Astrocyte of the cerebellum (primary cell): Measurements from ENCODE around the gene PAPPA.

Experiments
- DNase-seq: peaks from one replicate; pipeline ENCODE4 v3.0.0-alpha.2; 2011; ENCODE audit warnings: low read depth
- H3K4me3 ChIP-seq: 2 replicates; pipeline ENCODE4 v1.5.1; 2011; ENCODE audit warnings: mild to moderate bottlenecking, low read depth, low read length, moderate library complexity
- in situ Hi-C: cut with HindIII; loops from 2 replicates; pipeline ENCODE4 v1.10.0; 2017; ENCODE audit warnings: low sequenced_read_pairs
- TF ChIP-seq, protein P1 (sequence below): IDR thresholded peaks from 2 replicates; pipeline ENCODE4 v1.5.1; 2012; ENCODE audit warnings: low read length, low read depth, moderate library complexity, mild to moderate bottlenecking; ENCODE audit errors: missing control alignments

The PAPPA gene

DNA sequence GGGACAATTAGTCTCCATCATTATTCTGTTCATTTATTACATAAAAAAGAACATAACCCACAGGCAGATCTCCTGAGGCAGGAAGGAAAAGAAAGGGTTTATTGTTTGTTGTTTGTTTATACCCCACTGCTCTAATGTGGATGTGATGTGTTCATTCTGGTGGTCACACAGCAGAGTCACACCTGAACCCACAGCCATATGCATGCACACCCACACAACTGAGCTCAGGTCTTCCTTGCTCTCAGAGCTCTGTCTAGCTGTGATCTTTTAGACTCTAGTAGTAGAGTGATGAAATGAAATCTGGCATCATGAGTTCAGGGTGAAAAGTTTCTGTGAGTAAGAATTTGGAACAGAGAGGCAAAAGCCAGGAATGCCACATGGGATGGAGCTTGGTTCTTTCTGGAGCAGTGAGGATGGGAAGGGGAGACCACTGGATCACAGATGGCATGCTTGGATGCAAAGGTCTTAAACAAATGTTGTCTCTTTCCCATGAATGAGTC, 227.0 kb downstream of the PAPPA start:
- TF ChIP-seq, protein P1, sequence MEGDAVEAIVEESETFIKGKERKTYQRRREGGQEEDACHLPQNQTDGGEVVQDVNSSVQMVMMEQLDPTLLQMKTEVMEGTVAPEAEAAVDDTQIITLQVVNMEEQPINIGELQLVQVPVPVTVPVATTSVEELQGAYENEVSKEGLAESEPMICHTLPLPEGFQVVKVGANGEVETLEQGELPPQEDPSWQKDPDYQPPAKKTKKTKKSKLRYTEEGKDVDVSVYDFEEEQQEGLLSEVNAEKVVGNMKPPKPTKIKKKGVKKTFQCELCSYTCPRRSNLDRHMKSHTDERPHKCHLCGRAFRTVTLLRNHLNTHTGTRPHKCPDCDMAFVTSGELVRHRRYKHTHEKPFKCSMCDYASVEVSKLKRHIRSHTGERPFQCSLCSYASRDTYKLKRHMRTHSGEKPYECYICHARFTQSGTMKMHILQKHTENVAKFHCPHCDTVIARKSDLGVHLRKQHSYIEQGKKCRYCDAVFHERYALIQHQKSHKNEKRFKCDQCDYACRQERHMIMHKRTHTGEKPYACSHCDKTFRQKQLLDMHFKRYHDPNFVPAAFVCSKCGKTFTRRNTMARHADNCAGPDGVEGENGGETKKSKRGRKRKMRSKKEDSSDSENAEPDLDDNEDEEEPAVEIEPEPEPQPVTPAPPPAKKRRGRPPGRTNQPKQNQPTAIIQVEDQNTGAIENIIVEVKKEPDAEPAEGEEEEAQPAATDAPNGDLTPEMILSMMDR: no peak

DNA sequence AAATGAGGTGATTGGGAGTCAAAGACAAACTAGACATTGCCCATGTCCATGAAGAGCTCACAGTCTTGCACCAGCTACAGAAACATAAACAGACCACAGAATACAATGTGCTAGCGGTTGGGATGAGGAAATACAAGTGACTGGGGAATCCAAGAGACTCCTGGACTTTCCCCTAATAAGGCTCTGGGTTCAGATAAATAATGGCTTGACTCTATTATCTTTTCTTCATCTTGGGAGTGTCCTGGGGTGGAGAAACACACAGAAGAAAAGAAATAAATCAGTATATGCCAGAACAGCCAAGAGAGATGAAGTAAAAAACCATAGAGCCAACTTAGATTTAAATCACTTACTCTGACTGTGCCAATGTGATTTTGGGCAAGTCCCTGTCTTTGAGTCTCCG, 227.8 kb downstream of the PAPPA start:
- in situ Hi-C loops: no loop called here
- no peak for DNase-seq
- no peak overlapping the region for H3K4me3 ChIP-seq
- TF ChIP-seq, protein P1: no peak

More for the DNA sequence above, 227.0 kb downstream of the PAPPA start:
- DNase-seq: no peak
- in situ Hi-C loops: no loop called here
- H3K4me3 ChIP-seq: no peak overlapping the region

GRCh38 chr9:116382053-116382452, 228.5 kb downstream of the PAPPA start:
- TF ChIP-seq, protein P1: no peak
- no peak overlapping the region for H3K4me3 ChIP-seq
- in situ Hi-C loops: no loop called here
- no peak for DNase-seq

DNA sequence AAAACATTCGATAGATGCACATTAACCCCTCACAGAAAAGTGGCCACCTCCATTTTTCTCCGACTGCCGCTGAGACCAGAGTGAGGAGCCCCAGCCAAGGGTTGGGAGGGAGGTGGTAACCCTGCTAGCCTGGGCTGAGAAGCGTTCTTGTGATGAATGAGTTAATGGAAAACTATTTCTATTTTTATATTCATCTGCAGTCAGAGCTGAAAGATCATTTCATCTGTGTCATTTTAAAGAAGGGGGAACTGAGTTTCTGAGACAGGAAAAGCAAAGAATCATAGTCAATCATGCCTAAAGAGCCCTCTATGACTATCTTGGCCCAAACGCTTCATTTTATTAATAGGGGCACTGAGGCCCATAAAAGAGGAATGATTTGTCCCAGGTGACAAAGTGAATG, 229.5 kb downstream of the PAPPA start:
- no peak overlapping the region for H3K4me3 ChIP-seq
- in situ Hi-C loops: no loop called here
- DNase-seq: no peak
- TF ChIP-seq, protein P1: no peak

DNA sequence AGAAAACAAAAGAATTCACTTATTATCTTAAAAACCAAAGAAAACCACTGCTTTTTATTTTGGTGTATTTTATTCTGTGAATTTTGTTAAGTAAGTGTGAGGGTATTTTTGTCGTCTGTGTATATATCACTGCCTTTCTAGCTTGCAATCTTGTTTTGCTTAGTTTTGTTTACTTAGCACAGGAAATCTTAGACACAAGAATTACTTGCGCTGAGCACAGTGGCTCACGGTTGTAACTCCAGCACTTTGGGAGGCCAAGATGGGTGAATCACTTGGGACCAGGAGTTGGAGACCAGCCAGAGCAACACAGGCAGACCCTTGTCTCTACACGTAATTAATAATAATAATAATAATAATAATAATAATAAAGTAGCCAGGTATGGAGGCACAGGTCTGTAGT, 230.3 kb downstream of the PAPPA start:
- in situ Hi-C loops: no loop called here
- TF ChIP-seq, protein P1: no peak

DNA sequence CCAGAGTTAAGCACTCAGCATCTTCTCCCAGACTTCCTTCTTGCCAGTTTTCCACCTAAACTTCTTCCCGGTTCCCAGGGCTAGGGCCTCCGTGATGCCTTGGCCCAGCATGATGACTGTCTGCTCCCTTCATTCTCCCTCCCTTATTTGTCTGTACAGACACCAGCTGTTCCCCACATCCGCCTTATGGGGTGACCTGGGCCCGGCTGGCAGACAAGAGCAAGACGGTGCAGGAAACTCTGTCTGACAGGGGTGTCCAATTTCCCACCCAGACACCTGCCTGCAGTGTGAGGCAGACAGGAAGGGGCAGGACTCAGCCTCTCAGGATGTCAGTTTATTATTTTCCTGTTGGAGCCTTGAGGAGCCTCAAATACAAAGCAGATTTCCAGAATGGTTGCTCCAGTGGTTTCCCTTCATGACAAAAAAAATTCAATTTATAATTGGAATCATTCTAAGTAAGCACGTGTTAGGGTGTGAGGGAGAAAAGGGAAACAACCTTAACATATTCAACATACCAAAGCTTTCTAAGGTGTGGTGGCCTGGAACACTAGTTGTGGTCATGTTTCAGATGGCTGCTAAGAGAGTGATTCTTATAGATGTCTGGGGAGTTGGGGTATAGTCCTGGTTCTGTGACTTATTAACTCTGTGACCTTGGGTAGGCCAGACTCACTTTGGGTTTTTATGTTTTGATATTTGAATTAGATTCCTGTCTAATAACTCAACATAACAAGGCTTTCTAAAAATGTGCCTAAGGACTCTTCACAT, 234.5 kb downstream of the PAPPA start:
- in situ Hi-C loops: no loop called here
- TF ChIP-seq, protein P1: no peak
- no peak for DNase-seq
- no peak overlapping the region for H3K4me3 ChIP-seq

More for the DNA sequence above, 230.3 kb downstream of the PAPPA start:
- no peak for DNase-seq
- no peak overlapping the region for H3K4me3 ChIP-seq
